AG08395 (cell line): Measurements from ENCODE around the gene GPR78.
"Not testable (repeated sequence)": the region's sequence is repeated elsewhere in the genome, so short reads cannot be mapped to it uniquely, and the experiment has no call there.

ENCODE experiments used
- DNase-seq: peaks from one replicate; pipeline ENCODE4 v3.0.0; 2012; ENCODE audit warnings: mixed read lengths, low spot score

GPR78 gene

DNA sequence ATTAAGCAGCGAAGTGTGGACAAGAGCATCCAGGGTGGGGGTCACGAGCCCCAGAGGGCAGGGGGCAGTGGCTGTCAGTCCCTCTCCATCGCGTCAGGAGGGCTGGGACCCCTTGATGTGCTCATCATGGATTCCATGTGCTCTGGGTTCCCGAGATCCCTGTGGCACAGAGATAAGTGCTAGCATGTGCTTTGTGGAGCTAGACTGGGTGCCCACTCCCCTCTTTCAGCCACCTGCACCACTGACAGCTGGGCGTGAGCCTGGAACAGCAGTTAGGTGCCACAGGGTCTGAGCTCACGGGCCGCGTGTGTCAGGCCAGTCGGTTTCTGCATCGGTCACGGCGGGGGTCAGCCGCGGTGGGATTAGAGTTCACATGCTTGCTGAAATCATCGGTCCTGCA, 36.6 kb downstream of the GPR78 start:
- no peak for DNase-seq

DNA sequence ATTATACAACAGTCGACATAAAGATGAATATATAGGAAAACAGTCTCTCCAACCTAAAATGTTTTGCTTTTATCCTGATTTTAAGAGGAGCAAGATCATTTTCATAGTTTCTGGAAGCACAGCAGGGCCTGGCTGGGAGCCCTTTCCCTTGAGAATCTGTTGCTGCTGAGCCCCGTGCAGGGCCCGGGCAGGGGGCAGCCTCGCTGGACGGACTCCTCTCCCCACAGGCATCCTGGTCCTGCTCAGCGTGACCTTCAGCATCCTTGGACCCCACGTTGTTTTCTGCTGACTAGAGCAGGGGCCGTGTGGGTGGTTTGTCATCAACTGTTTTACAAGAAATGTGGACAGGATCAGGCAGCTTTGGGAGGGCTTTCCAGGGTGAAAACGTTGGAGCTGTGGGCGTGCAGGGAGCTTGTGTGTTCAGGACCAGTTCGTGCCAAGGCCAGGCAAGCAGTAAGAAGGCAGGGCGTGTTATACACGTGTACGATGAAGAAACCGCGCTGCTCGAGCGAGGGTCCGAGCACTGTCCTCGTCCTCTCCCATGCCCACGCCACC, 37.4 kb downstream of the GPR78 start:
- no peak for DNase-seq

DNA sequence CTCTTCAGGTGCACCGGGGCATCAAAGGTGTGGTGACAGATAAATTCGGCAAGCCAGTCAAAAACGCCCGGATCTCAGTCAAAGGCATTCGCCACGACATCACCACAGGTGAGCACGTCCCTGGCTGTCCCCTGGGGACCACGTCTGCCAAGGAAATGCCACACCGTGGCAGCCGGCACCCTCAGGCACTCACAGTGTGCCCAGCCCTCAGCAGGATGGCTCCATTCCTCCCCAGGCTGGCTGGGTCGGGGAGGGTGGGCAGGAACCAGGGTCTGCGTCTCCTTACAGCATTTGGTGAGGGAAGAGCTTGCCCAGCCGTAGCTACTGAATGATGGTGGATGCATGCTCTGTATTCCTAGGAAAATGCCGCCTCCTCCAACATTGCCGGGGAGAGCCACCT, 38.2 kb downstream of the GPR78 start:
- no peak for DNase-seq

DNA sequence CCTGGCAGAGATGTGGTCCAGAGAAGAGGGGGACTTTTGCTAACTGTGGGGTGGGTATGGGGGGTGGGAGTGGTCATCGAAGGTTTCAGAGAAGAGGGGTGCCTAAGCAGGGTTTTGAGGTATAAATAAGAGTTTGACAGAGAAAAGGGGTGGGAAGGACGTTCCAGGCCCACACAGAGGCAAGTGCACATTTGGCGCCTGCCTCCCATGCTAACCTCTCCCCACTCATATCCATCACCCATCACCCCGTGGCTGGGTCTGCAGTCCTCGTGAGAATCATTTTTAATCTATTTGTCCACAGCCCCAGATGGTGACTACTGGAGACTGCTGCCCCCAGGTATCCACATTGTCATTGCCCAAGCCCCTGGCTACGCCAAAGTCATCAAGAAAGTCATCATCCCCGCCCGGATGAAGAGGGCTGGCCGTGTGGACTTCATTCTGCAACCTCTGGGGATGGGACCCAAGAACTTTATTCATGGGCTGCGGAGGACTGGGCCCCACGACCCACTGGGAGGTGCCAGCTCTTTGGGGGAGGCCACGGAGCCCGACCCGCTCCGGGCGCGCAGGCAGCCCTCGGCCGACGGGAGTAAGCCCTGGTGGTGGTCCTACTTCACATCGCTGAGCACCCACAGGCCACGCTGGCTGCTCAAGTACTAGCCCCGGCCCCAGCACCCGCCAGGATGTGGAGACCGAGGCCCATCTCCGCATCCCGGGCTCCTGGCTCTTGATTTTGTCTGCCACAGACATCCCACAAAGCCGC, 38.9 kb downstream of the GPR78 start:
- DNase-seq, result no peak

DNA sequence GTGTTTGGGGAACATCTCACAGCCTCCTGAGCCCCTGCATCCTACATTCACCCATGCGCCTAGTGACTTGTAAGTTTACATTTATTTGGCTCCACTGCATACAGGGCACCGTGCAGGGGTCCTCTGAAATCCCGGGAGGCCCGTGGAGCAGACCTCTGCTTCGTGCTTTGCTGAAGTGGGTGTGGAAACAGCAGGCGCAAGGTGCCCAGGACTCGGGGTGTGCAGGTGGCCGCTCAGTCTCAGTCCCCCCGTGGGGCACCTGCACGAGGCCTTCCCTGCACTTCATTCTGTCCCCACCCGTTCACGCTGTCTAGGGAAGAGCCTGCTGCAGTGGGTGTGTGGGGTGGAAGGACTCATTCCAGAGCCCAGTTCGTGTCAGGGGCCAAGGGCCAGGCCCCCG, 40.9 kb downstream of the GPR78 start:
- DNase-seq, result not testable (repeated sequence)

DNA sequence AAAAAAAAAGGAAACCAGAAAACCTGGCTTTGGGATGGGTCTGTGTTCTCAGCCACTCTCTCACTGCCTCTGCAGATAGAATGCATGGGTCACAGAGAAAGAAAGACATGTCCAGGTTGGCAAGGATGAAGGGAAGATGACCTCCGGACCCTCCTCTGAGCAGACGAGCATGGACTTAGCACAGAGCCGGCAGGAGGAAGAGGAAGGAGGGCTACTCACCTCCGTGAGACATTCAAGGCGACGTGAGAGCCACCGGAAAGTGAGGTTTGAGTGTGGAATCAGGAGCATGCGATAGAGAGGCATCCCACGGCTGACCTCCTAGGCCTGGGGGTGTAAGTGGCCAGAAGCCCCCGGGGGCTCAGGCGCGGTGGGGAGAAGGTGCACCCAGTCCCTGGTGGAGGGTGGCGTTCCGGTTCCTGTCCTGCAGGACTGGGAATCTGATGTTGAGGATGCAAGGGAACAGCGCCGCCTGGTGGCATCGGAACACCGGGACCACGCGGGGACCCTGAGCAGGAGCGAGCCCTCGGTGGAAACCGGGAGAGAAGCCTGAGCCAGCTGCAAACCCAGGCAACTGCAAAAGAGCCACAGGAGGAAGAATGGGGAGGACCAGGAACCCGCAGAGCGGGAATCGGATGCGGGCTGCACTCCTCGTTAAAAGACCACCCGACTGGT, 44.5 kb downstream of the GPR78 start:
- DNase-seq, result not testable (repeated sequence)

DNA sequence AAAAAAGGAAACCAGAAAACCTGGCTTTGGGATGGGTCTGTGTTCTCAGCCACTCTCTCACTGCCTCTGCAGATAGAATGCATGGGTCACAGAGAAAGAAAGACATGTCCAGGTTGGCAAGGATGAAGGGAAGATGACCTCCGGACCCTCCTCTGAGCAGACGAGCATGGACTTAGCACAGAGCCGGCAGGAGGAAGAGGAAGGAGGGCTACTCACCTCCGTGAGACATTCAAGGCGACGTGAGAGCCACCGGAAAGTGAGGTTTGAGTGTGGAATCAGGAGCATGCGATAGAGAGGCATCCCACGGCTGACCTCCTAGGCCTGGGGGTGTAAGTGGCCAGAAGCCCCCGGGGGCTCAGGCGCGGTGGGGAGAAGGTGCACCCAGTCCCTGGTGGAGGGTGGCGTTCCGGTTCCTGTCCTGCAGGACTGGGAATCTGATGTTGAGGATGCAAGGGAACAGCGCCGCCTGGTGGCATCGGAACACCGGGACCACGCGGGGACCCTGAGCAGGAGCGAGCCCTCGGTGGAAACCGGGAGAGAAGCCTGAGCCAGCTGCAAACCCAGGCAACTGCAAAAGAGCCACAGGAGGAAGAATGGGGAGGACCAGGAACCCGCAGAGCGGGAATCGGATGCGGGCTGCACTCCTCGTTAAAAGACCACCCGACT, 50.2 kb downstream of the GPR78 start:
- DNase-seq, result not testable (repeated sequence)

DNA sequence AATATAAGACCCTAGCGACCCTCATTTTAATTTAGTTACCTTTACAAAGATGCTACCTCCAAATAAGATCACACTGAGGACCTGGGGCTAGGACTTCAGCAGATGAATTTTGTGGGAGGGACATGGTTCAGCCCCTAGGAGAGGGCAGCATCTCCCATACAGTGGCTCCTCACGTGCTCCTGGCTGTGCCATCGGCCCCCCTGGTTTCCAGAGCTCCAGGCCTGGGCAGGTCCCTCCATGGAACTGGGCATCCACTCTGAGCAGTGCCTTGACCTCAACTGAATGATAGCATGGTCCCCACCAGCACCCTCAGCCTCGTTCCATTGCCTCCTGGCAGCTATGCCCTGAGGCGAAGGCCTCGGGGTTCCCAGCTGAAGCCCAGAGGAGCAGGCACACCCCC, 51.7 kb downstream of the GPR78 start:
- not testable (repeated sequence) for DNase-seq

DNA sequence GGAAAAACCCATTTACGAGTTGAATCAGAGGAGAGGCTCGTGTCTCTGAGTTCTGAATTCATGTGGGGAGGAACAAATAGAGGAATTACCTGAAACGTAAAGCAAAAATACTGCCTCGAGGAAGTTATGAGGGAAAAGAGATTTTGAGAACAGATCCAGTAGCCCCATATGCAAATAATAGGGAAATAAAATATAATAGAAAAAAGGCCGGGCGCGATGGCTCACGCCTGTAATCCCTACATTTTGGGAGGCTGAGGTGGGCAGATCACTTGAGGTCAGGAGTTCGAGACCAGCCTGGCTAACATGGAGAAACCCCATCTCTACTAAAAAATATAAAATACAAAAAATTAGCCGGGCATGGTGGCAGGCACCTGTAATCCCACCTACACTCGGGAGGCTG, 54.6 kb downstream of the GPR78 start:
- not testable (repeated sequence) for DNase-seq

DNA sequence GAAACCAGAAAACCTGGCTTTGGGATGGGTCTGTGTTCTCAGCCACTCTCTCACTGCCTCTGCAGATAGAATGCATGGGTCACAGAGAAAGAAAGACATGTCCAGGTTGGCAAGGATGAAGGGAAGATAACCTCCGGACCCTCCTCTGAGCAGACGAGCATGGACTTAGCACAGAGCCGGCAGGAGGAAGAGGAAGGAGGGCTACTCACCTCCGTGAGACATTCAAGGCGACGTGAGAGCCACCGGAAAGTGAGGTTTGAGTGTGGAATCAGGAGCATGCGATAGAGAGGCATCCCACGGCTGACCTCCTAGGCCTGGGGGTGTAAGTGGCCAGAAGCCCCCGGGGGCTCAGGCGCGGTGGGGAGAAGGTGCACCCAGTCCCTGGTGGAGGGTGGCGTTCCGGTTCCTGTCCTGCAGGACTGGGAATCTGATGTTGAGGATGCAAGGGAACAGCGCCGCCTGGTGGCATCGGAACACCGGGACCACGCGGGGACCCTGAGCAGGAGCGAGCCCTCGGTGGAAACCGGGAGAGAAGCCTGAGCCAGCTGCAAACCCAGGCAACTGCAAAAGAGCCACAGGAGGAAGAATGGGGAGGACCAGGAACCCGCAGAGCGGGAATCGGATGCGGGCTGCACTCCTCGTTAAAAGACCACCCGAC, 55.8 kb downstream of the GPR78 start:
- DNase-seq, result not testable (repeated sequence)
